HG03135 (cell line): ENCODE measurements around the gene ATP1A2.

Source experiments
- ATAC-seq: cut with Tn5 transposase; IDR thresholded peaks from one replicate; pipeline ENCODE4 v1.9.1; 2021; ENCODE audit warnings: mild to moderate bottlenecking, moderate library complexity; ENCODE audit not compliant: unreplicated experiment

ATP1A2 gene

GRCh38 chr1:160139840-160140239 is 24.3 kb downstream of the ATP1A2 start:
- no peak for ATAC-seq

DNA sequence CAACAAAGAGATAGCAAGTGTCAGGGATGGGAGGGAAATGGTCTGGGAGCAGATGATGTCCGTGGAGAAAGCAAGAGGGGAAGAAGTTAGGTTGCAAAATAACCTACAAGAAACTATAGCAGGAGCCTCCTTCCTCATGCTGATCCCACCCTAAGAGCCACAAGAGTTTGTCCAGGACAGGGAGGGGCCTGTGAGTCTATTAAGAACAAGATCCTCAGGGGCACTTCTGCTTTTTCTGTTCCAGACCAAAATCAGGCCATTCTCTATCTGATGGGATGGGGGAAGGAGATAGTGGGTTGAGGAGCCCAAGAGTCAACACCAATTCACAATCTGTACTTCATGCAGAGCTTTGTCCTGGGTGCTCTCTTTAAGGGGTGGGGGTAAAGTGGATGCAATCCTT is 28.1 kb downstream of the ATP1A2 start:
- no peak for ATAC-seq

- ATAC-seq = no peak
These were observed 29.4 kb downstream of the ATP1A2 start for GRCh38 chr1:160144921-160145320.

DNA sequence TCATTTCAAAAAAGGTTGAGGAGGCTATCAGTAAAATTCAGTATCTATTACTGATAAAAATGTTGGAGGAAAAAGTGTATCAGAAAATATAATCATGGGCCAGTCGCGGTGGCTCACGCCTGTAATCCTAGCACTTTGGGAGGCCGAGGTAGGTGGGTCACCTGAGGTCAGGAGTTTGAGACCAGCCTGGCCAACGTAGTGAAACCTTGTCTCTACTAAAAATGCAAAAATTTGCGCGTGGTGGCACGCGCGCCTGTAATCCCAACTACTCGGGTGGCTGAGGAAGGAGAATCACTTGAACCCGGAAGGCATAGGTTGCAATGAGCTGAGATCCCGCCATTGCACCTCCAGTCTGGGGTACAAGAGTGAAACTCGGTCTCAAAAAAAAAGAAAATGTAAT is 30.5 kb downstream of the ATP1A2 start:
- no peak for ATAC-seq

GRCh38 chr1:160148121-160148520 is 32.6 kb downstream of the ATP1A2 start:
- ATAC-seq = no peak

DNA sequence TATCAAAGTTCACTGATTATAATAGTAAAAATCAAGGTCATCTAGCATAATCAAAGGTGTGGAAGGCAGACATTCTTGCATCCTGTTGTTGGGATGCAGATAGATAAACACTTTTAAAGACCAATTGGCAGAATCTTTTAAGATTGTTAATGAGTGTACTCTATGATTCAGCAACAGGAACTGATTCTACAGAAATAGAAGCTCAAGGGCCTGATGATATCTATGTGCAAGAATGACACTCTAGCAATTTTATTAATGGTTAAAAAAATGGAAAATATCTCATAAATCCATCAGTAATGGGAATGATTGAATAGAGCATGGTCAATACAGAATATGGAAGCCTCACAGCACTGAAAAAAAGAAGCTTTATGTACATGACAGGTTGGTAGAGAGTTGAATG is 33.7 kb downstream of the ATP1A2 start:
- no peak for ATAC-seq

- ATAC-seq = no peak
These were observed 34.2 kb downstream of the ATP1A2 start for GRCh38 chr1:160149716-160150115.

DNA sequence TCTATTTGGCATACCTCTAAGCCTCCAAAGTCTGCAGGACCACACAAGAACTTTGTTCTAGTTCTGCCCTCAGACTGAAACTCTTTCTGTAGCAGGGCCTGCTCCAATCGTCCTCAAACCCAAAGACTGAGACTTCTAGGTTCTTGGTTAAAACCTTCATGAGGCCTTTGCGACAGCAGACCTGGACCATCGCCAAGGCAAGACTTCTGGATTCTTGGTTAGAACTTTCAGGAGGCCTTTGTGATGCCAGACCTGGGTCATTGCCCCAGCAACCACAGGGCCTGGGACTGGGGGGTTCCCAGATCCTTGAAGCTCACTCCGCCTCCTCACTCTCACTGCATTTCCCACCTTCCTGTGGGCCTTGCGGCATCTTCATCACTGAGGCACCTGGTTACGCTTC is 35.7 kb downstream of the ATP1A2 start, which contains the start of gene ATP1A4:
Gene ATP1A4 (plus strand): TSS at position 301 of the 400 bp plus-strand sequence. CDS start 438 bp downstream, outside the sequence.
- no peak for ATAC-seq

- ATAC-seq = no peak
These were observed 39.2 kb downstream of the ATP1A2 start for GRCh38 chr1:160154790-160155189.

DNA sequence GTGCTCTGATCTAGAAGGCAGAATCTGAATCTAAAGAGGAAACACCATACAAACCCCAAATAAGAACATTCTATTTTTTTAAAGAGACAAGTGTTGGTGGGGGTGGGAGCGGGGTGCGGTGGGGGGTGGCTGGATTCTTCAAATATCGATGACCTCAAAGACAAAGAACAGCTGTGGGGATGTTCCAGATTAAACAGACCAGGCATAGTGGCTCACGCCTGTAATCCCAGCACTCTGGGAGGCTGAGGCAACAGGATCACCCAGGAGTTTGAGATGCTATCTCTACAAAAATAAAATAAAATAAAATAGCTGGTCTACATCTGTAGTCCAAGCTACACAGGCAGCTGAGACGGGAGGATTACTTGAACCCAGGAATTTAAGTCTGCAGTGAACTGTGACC is 40.8 kb downstream of the ATP1A2 start:
- no peak for ATAC-seq

DNA sequence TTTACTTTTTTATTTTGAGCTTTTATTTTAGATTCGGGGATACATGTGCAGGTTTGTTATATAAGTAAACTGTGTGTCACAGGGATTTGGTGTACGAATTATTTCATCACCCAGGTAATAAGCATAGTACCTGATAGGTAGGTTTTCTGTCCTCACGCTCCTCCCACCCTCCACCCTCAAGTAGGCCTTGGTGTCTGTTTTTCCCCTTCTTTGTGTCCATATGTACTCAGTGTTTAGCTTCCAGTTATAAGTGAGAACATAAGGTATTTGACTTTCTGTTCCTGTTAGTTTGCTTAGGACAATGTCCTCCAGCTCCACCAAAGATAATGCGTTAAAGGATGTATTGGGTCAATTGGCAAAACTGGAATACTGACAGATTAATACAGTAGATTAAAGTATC is 41.6 kb downstream of the ATP1A2 start:
- no peak for ATAC-seq

GRCh38 chr1:160158031-160158430 is 42.5 kb downstream of the ATP1A2 start:
- ATAC-seq = no peak

GRCh38 chr1:160158534-160158933 is 43.0 kb downstream of the ATP1A2 start:
- ATAC-seq = no peak

GRCh38 chr1:160159846-160160245 is 44.3 kb downstream of the ATP1A2 start:
- no peak for ATAC-seq

DNA sequence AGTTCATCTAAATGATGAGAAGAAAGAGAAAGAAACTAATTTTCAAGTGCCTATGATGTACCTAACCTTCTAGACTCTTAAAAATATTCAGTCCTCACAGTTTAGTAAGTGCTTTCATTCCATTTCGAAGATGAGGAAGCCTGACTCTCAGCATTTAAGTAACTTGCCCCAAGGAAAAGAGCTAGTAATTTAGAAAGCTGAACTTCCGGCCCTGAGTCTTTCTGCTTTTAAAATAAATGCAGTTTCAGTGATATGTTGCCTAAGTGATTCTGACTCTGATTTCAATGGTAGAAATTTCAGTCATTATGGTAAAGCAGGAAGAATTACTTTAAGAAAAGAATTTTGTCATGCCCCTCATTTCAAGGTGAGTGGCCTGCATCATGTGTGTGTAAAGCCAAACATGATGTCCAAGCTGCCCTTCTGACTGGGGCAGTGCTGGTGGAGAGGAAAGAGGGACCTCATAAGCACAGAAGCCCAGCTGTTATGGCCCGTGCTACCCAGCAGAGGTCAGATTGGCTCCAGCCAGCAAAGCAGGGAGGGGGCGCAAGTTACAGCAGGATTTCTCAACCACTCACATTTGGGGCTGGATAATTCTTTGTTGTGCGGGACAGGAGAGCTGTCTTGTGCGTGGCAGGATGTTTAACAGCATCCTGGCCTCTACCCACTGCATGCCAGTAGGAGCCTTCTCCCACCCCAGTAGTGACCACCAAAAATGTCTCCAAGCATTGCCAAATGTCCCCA is 46.6 kb downstream of the ATP1A2 start:
- ATAC-seq = no peak

- ATAC-seq = no peak
These were observed 47.4 kb downstream of the ATP1A2 start for GRCh38 chr1:160162931-160163330.

DNA sequence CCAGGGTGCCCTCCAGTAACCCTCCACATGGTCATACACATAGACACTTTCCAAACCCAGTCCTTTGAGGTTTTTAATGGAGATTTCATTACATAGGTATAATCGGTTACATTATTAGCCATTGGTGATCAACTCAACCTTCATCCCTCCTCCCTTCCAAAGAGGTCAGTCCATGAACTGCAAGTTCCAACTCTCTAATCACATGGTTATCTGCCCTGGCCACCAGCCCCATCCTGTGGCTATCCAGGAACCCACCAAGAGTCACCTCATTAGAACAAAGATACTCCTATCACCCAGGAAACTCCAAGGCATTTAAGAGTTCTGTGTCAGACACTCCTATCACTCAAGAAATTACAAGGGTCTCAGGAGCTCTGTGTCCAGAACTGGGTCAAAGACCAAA is 48.1 kb downstream of the ATP1A2 start:
- ATAC-seq = no peak

DNA sequence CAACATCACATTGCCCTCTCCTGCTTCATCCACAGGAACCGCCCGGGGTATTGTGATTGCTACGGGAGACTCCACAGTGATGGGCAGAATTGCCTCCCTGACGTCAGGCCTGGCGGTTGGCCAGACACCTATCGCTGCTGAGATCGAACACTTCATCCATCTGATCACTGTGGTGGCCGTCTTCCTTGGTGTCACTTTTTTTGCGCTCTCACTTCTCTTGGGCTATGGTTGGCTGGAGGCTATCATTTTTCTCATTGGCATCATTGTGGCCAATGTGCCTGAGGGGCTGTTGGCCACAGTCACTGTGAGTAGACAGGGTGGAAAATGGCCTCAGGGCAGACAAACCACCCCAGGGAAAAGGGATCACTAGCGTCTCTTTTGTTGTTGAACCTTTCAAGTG is 48.6 kb downstream of the ATP1A2 start:
- no peak for ATAC-seq

GRCh38 chr1:160166166-160166868 is 50.8 kb downstream of the ATP1A2 start:
- ATAC-seq = no peak

DNA sequence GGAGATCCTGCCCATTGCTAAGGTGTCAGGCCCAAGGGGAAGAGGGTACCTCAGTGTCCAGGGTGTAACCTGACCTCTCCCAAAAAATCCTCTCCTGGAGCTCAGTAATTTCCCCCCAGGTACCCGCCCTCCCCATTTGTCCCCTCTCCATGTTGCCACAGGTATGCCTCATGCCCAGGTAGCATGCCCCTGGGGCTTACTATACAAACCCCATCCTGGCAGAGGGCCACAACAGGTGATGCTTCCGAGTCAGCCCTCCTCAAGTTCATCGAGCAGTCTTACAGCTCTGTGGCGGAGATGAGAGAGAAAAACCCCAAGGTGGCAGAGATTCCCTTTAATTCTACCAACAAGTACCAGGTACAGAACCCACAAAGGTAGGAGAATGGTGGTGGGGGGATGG is 51.5 kb downstream of the ATP1A2 start:
- no peak for ATAC-seq

DNA sequence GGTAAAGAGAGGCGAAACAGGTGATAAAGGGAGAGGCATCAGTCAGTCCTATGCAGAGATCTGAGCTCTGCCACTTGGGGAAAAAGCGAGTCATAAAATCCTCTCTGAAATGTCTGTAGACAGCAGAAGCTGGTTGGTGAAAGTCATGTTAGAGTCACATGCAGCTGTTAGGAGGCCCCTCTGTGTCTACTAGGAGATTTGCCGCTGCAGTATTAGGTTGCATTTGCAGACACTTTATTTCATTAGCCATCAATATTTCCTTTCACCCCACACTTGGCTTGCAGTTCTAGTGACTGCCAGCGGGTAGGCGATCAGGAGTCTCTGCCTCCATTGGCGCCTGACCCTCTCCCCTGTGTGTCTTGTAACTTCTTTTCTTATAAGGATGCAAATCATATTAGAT is 52.0 kb downstream of the ATP1A2 start:
- ATAC-seq = no peak

GRCh38 chr1:160168016-160168415 is 52.5 kb downstream of the ATP1A2 start:
- ATAC-seq = no peak
